AG04450 (cell line): ENCODE data around the gene VPS13D. TPM values are rescaled to one million over a fixed set of nuclear protein-coding genes. Genes with fewer than 3 reads are reported as not detected.

Experiments
- CTCF ChIA-PET: fragments of 300-600, 350-600 bp; formaldehyde crosslinking; extraction: SDS; loops from one replicate; lab custom pipeline; 2022; ENCODE audit warnings: antibody characterized with exemption, inconsistent platforms; lab: Charles Lee
- POLR2A ChIA-PET: fragments of 350-600 bp; formaldehyde crosslinking; extraction: SDS; loops from one replicate; lab custom pipeline; 2021; ENCODE audit warnings: antibody characterized with exemption, inconsistent platforms; lab: Yijun Ruan, JAX
- DNase-seq: peaks from one replicate; pipeline ENCODE4 v3.0.0-alpha.2; 2011; ENCODE audit warnings: low read depth, low spot score
- H3K27ac ChIP-seq: one replicate; pipeline ENCODE4 v1.5.1; 2012; ENCODE audit warnings: low read depth, low read length, control low read depth
- H3K27me3 ChIP-seq: one replicate; pipeline ENCODE4 v1.6.0; 2012; ENCODE audit warnings: low read length; ENCODE audit not compliant: control insufficient read depth, insufficient read depth
- H3K4me3 ChIP-seq: 2 replicates; pipeline ENCODE4 v1.5.1; 2011; ENCODE audit warnings: mild to moderate bottlenecking, low read depth, low read length, control low read depth
- H3K9me3 ChIP-seq: 2 replicates; pipeline ENCODE4 v1.5.1; 2012; ENCODE audit warnings: low read length; ENCODE audit not compliant: control insufficient read depth, insufficient read depth
- polyA plus RNA-seq: library from polyadenylated mRNA; depleted of rRNA; stranded (reverse); fragments of >200 nt; gene quantifications from 2 replicates; pipeline ENCODE4 v1.2.3, GENCODE V29; 2011
- TF ChIP-seq, protein P1 (sequence below): IDR thresholded peaks from 2 replicates; pipeline ENCODE4 v1.5.1; 2011; ENCODE audit warnings: low read depth, low read length, control low read depth, inconsistent platforms

Gene VPS13D
- polyA plus RNA-seq, 1 experiment = 18.3 TPM

DNA sequence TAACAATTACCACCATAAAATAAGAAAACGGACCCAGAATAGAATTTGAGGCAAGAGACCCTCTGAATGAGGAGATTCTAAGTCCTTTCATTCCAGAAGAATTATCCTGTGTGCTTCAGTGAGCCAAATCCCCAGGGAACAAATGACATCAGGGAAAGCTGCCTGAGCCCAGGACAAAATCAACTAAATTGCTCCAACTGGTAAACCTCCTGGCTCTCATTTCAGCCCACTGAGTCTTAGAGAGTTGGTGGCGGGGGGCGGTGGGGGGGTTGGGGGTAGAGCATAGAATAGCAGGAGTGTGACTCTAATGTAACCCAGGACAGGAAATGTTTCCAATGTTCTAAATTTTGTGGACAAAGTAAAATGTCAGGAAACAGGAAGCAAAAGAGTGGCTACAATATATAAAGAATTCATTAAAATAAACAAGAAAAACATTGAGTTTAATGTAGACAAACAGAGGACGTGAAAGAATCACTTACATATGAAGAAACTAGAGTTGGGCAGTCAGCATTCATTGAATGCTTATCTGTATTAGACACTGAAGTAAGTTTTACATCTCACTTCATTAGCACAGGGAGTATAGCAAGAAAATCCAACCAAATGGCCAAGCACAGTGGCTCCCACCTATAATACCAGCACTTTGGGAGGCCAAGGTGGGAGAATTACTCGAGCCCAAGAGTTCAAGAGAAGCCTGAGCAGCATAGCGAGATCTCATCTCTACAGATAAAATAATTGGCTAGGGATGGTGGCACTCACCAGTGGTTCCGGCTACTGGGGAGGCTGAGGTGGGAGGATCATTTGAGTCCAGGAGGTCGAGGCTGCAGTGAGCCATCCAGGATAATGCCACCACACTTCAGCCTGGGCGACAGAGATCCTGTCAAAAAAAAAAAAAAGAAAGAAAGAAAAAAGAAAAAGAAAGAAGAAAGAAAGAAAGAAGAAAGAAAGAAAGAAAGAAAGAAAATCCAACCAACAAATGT is 313.1 kb downstream of the VPS13D start:
- TF ChIP-seq, protein P1, sequence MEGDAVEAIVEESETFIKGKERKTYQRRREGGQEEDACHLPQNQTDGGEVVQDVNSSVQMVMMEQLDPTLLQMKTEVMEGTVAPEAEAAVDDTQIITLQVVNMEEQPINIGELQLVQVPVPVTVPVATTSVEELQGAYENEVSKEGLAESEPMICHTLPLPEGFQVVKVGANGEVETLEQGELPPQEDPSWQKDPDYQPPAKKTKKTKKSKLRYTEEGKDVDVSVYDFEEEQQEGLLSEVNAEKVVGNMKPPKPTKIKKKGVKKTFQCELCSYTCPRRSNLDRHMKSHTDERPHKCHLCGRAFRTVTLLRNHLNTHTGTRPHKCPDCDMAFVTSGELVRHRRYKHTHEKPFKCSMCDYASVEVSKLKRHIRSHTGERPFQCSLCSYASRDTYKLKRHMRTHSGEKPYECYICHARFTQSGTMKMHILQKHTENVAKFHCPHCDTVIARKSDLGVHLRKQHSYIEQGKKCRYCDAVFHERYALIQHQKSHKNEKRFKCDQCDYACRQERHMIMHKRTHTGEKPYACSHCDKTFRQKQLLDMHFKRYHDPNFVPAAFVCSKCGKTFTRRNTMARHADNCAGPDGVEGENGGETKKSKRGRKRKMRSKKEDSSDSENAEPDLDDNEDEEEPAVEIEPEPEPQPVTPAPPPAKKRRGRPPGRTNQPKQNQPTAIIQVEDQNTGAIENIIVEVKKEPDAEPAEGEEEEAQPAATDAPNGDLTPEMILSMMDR = no peak
- no peak for DNase-seq
- Histone ChIP-seq H3K27me3 (no peaks in the 10 kb centered on the region), H3K9me3 (peaks cover 5% of the 10 kb centered on the region), H3K27ac (no peak overlapping the region), H3K4me3 (no peak overlapping the region)
- ChIA-PET CTCF (no interaction called here), POLR2A (interaction anchor here (1.2 kb wide), 1 partner anchor 54 kb away, joined by 3 read pairs; no protein-coding TSS in a partner anchor)

DNA sequence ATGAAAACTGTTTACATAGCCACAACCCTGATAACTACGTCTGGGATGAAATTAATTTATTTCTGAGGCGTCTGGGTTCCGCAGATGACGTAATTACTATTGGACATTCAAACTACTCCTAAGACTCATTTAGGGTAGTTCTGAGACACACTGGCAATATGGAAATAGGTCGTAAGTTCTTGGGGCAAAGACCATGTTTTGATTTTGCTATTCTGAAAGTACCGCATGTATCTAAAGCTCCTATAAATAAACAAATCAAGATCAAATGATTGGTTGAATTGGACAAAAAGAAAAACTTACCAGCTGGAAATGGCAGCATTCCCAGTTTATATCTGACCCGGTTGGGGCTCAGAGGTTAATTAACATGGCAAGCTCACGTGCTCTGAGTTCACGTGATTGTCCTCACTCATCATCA is 313.9 kb downstream of the VPS13D start:
- POLR2A ChIA-PET = interaction anchor here (0.6 kb wide), 1 partner anchor 938 kb away, joined by 3 read pairs; no protein-coding TSS in a partner anchor
- H3K4me3 ChIP-seq = no peak overlapping the region
- CTCF ChIA-PET = no interaction called here

DNA sequence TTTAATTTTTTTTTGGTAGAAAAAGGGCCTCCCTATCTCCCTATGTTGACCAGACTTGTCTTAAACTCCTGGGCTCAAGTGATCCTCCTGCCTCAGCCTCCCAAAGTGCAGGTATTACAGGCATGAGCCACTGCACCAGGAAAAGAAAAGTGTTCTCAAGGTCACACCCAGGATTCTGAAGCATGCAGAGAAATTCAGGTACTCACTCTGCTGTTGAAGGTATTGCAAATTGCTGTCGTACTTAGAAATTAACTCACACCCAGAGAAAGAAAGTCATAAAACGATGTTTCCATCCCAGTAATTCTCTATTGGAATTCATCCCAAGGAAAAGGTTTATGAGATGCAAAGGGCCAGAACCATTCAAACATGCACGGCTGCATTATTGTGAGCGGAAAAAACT is 314.5 kb downstream of the VPS13D start:
- ChIA-PET POLR2A (interaction anchor here (0.6 kb wide), 1 partner anchor 937 kb away, joined by 3 read pairs; no protein-coding TSS in a partner anchor), CTCF (no interaction called here)
- Histone ChIP-seq H3K9me3 (peaks cover 3% of the 10 kb centered on the region), H3K27me3 (no peaks in the 10 kb centered on the region), H3K4me3 (no peak overlapping the region), H3K27ac (no peak overlapping the region)
- DNase-seq = no peak
- TF ChIP-seq, protein P1 = no peak

More for the DNA sequence above, 313.9 kb downstream of the VPS13D start:
- H3K9me3 ChIP-seq = peaks cover 5% of the 10 kb centered on the region
- TF ChIP-seq, protein P1 = no peak
- H3K27ac ChIP-seq = no peak overlapping the region
- no peaks in the 10 kb centered on the region for H3K27me3 ChIP-seq
- DNase-seq = no peak

DNA sequence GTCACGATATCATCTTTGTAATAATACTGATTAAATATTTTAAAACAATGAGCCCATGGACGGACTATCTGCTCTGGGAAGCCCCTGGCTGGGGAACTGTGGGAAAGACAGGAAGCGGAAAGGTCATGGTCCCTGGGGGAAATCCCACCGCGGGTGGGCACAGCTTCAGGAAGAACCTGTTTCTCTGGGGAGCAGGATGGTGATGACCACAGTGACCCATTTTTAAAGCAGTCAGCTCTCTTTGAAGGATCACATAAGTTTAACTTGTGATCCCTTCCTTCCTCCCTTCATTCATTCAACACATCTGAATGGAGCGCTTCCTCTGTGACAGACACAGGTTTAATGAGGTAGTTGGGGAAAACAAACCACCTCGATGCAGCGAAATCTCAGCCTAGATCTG is 315.2 kb downstream of the VPS13D start:
- TF ChIP-seq, protein P1 = no peak
- Histone ChIP-seq H3K27me3 (no peaks in the 10 kb centered on the region), H3K27ac (no peak overlapping the region), H3K4me3 (no peak overlapping the region), H3K9me3 (no peaks in the 10 kb centered on the region; the same call in 1 of the 2 replicates)
- DNase-seq = no peak
- ChIA-PET POLR2A (no interaction called here), CTCF (no interaction called here)
